GM23338 (cell line): ENCODE data around the gene C1QTNF1. TPM values are rescaled to one million over a fixed set of nuclear protein-coding genes. Genes with fewer than 3 reads are reported as not detected.

Source experiments
- ATAC-seq: fragments of 200-7000 bp; cut with Tn5 transposase; 3 replicates; pipeline ENCODE4 v1.9.1; 2020
- DNase-seq: peaks from one replicate; pipeline ENCODE4 v3.0.0-alpha.2; 2015; ENCODE audit warnings: low spot score
- H2AFZ ChIP-seq: fragments of 200-600 bp; sonication (generic); 2 replicates; pipeline ENCODE4 v1.8.0; 2016; ENCODE audit warnings: antibody characterized with exemption, mild to moderate bottlenecking, moderate library complexity
- H3F3A ChIP-seq: fragments of 200-600 bp; sonication (generic); replicated peaks from 2 replicates; pipeline ENCODE4 v1.8.0; 2017; ENCODE audit warnings: antibody characterized with exemption, mixed run types, low read depth
- H3K27ac ChIP-seq: fragments of 200-600 bp; sonication (generic); 2 replicates; pipeline ENCODE4 v1.6.1; 2016; ENCODE audit warnings: low read depth
- H3K27me3 ChIP-seq: fragments of 200-600 bp; sonication (generic); 2 replicates; pipeline ENCODE4 v1.8.0; 2016; ENCODE audit warnings: mild to moderate bottlenecking, mixed run types, moderate library complexity; ENCODE audit not compliant: insufficient read depth
- H3K36me3 ChIP-seq: fragments of 200-600 bp; sonication (generic); 2 replicates; pipeline ENCODE4 v1.8.0; 2016; ENCODE audit warnings: mild to moderate bottlenecking; ENCODE audit not compliant: insufficient read depth
- H3K4me1 ChIP-seq: fragments of 200-600 bp; sonication (generic); 2 replicates; pipeline ENCODE4 v1.8.0; 2016; ENCODE audit warnings: mild to moderate bottlenecking, moderate library complexity; ENCODE audit not compliant: insufficient read depth
- H3K4me2 ChIP-seq: fragments of 200-600 bp; sonication (generic); 2 replicates; pipeline ENCODE4 v1.7.1; 2017; ENCODE audit warnings: mixed run types
- H3K4me3 ChIP-seq: fragments of 200-600 bp; sonication (generic); 2 replicates; pipeline ENCODE4 v1.6.1; 2016; ENCODE audit warnings: mixed run types
- H3K79me2 ChIP-seq: fragments of 200-600 bp; sonication (generic); replicated peaks from 2 replicates; pipeline ENCODE4 v1.8.0; 2017; ENCODE audit warnings: mild to moderate bottlenecking; ENCODE audit not compliant: insufficient read depth
- H3K9me2 ChIP-seq: fragments of 200-600 bp; sonication (generic); 2 replicates; pipeline ENCODE4 v1.8.0; 2017; ENCODE audit not compliant: insufficient read depth
- H4K20me1 ChIP-seq: fragments of 200-600 bp; sonication (generic); replicated peaks from 2 replicates; pipeline ENCODE4 v1.8.0; 2017; ENCODE audit warnings: mild to moderate bottlenecking; ENCODE audit not compliant: insufficient read depth
- H3K27ac Mint-ChIP-seq: 2 replicates; pipeline ENCODE4 v1.8.0; 2020; ENCODE audit warnings: inconsistent platforms, mild to moderate bottlenecking, moderate library complexity, mixed read lengths
- H3K27me3 Mint-ChIP-seq: 3 replicates; pipeline ENCODE4 v1.8.0; 2022; ENCODE audit warnings: low read depth, mild to moderate bottlenecking, moderate library complexity, mixed read lengths, inconsistent platforms; ENCODE audit not compliant: insufficient read depth, poor library complexity
- H3K36me3 Mint-ChIP-seq: 3 replicates; pipeline ENCODE4 v1.8.0; 2021; ENCODE audit warnings: low read depth, mild to moderate bottlenecking, inconsistent platforms, moderate library complexity, mixed read lengths
- H3K4me1 Mint-ChIP-seq: 3 replicates; pipeline ENCODE4 v1.8.0; 2020; ENCODE audit warnings: mild to moderate bottlenecking, inconsistent platforms, mixed read lengths
- H3K4me3 Mint-ChIP-seq: 3 replicates; pipeline ENCODE4 v1.8.0; 2021; ENCODE audit warnings: moderate library complexity, mild to moderate bottlenecking, inconsistent platforms, mixed read lengths
- H3K9me3 Mint-ChIP-seq: 3 replicates; pipeline ENCODE4 v1.8.0; 2020; ENCODE audit warnings: moderate library complexity, mild to moderate bottlenecking, inconsistent platforms, mixed read lengths
- CREB1 ChIP-seq: fragments of 250-450 bp; sonication (Bioruptor Pico); IDR thresholded peaks from 2 replicates; pipeline ENCODE4 v1.5.0; 2020; ENCODE audit warnings: low read depth, mild to moderate bottlenecking, moderate library complexity
- EZH2 ChIP-seq: fragments of 200-600 bp; sonication (generic); IDR thresholded peaks from one replicate; pipeline ENCODE4 v1.8.0; 2017; ENCODE audit warnings: antibody characterized with exemption, mild to moderate bottlenecking, low read depth; ENCODE audit not compliant: unreplicated experiment
- EZH2phosphoT487 ChIP-seq: fragments of 200-600 bp; sonication (generic); IDR thresholded peaks from one replicate; pipeline ENCODE4 v1.8.1; 2018; ENCODE audit warnings: antibody characterized with exemption; ENCODE audit not compliant: unreplicated experiment
- JUNB ChIP-seq: IDR thresholded peaks from one replicate; pipeline ENCODE4 v1.6.1; 2016; ENCODE audit warnings: antibody characterized with exemption; ENCODE audit not compliant: unreplicated experiment
- NANOG ChIP-seq: IDR thresholded peaks from 2 replicates; pipeline ENCODE4 v1.6.1; 2016; ENCODE audit warnings: antibody characterized with exemption, borderline replicate concordance
- POLR2AphosphoS5 ChIP-seq: IDR thresholded peaks from 2 replicates; pipeline ENCODE4 v1.6.1; 2016; ENCODE audit warnings: antibody characterized with exemption, low read depth
- REST ChIP-seq: IDR thresholded peaks from one replicate; pipeline ENCODE4 v1.6.1; 2018; ENCODE audit warnings: antibody characterized with exemption; ENCODE audit not compliant: unreplicated experiment
- STAT1 ChIP-seq: IDR thresholded peaks from one replicate; pipeline ENCODE4 v1.6.1; 2016; ENCODE audit warnings: antibody characterized with exemption; ENCODE audit not compliant: unreplicated experiment
- ZNF114 ChIP-seq: fragments of 250-450 bp; sonication (Bioruptor Pico); IDR thresholded peaks from 2 replicates; pipeline ENCODE4 v1.5.0; 2020; ENCODE audit warnings: mild to moderate bottlenecking, moderate library complexity
- ZNF331 ChIP-seq: fragments of 250-450 bp; sonication (Bioruptor Pico); IDR thresholded peaks from 2 replicates; pipeline ENCODE4 v1.5.0; 2020; ENCODE audit warnings: low read depth, mild to moderate bottlenecking, moderate library complexity
- polyA plus RNA-seq: library from polyadenylated mRNA; unstranded; fragments of >200 nt; fragmentation: Nextera tagmentation; extraction: Ambion mirVana; gene quantifications from 2 replicates; pipeline ENCODE4 v1.2.1, GENCODE V29; 2016
- total RNA-seq: library from RNA; depleted of rRNA; stranded (reverse); fragments of >200 nt; shearing (Covaris generic); gene quantifications from 2 replicates; pipeline ENCODE4 v1.2.3, GENCODE V29; 2014
- TF ChIP-seq, protein P1 (sequence below): IDR thresholded peaks from 2 replicates; pipeline ENCODE4 v1.6.1; 2016; ENCODE audit warnings: antibody characterized with exemption
- TF ChIP-seq, protein P2 (sequence below): fragments of 250-450 bp; sonication (Bioruptor Pico); IDR thresholded peaks from 2 replicates; pipeline ENCODE4 v1.5.0; 2020; ENCODE audit warnings: mild to moderate bottlenecking, moderate library complexity
- TF ChIP-seq, protein P3 (sequence below), 2 experiments: fragments of 200-600 bp in 1 of 2; sonication (generic) in 1 of 2; conservative IDR thresholded peaks; 2 replicates each; pipeline versions ENCODE4 v1.5.1 to v1.6.1; 2016 to 2017; ENCODE audit warnings: antibody characterized with exemption in 2 of 2, low read depth in 2 of 2, mild to moderate bottlenecking in 2 of 2, moderate library complexity in 1 of 2

C1QTNF1 gene
- total and polyA plus RNA-seq, 2 experiments from 2014 or later: 1.1 to 1.9 TPM

GRCh38 chr17:79034931-79035485 lies 11.0 kb downstream of the C1QTNF1 start:
- Histone ChIP-seq H3K4me2 (no peak overlapping the region), H3F3A (no peaks in the 10 kb centered on the region), H3K36me3 (no peaks in the 10 kb centered on the region), H4K20me1 (no peaks in the 10 kb centered on the region), H3K4me1 (no peaks in the 10 kb centered on the region), H3K27ac (no peak overlapping the region), H2AFZ (no peak overlapping the region), H3K79me2 (no peaks in the 10 kb centered on the region), H3K9me2 (no peaks in the 10 kb centered on the region), H3K27me3 (no peaks in the 10 kb centered on the region), H3K4me3 (no peak overlapping the region)
- Mint-ChIP-seq H3K4me1 (peaks cover 5% of the 10 kb centered on the region), H3K4me3 (no peak overlapping the region), H3K27ac (no peak overlapping the region), H3K36me3 (no peaks in the 10 kb centered on the region), H3K9me3 (no peaks in the 10 kb centered on the region), H3K27me3 (peaks cover 12% of the 10 kb centered on the region)
- TF ChIP-seq, protein P1, sequence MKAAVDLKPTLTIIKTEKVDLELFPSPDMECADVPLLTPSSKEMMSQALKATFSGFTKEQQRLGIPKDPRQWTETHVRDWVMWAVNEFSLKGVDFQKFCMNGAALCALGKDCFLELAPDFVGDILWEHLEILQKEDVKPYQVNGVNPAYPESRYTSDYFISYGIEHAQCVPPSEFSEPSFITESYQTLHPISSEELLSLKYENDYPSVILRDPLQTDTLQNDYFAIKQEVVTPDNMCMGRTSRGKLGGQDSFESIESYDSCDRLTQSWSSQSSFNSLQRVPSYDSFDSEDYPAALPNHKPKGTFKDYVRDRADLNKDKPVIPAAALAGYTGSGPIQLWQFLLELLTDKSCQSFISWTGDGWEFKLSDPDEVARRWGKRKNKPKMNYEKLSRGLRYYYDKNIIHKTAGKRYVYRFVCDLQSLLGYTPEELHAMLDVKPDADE: no peak
- TF ChIP-seq REST: no peak
- no peak for TF ChIP-seq EZH2
- TF ChIP-seq STAT1: no peak
- no peak for TF ChIP-seq ZNF331 (CRISPR knock-in tag)
- TF ChIP-seq ZNF114 (CRISPR knock-in tag): no peak
- TF ChIP-seq POLR2AphosphoS5: no peak
- TF ChIP-seq JUNB: no peak
- no peak for TF ChIP-seq NANOG
- no peak for TF ChIP-seq CREB1
- no peak for TF ChIP-seq EZH2phosphoT487
- TF ChIP-seq, protein P2, sequence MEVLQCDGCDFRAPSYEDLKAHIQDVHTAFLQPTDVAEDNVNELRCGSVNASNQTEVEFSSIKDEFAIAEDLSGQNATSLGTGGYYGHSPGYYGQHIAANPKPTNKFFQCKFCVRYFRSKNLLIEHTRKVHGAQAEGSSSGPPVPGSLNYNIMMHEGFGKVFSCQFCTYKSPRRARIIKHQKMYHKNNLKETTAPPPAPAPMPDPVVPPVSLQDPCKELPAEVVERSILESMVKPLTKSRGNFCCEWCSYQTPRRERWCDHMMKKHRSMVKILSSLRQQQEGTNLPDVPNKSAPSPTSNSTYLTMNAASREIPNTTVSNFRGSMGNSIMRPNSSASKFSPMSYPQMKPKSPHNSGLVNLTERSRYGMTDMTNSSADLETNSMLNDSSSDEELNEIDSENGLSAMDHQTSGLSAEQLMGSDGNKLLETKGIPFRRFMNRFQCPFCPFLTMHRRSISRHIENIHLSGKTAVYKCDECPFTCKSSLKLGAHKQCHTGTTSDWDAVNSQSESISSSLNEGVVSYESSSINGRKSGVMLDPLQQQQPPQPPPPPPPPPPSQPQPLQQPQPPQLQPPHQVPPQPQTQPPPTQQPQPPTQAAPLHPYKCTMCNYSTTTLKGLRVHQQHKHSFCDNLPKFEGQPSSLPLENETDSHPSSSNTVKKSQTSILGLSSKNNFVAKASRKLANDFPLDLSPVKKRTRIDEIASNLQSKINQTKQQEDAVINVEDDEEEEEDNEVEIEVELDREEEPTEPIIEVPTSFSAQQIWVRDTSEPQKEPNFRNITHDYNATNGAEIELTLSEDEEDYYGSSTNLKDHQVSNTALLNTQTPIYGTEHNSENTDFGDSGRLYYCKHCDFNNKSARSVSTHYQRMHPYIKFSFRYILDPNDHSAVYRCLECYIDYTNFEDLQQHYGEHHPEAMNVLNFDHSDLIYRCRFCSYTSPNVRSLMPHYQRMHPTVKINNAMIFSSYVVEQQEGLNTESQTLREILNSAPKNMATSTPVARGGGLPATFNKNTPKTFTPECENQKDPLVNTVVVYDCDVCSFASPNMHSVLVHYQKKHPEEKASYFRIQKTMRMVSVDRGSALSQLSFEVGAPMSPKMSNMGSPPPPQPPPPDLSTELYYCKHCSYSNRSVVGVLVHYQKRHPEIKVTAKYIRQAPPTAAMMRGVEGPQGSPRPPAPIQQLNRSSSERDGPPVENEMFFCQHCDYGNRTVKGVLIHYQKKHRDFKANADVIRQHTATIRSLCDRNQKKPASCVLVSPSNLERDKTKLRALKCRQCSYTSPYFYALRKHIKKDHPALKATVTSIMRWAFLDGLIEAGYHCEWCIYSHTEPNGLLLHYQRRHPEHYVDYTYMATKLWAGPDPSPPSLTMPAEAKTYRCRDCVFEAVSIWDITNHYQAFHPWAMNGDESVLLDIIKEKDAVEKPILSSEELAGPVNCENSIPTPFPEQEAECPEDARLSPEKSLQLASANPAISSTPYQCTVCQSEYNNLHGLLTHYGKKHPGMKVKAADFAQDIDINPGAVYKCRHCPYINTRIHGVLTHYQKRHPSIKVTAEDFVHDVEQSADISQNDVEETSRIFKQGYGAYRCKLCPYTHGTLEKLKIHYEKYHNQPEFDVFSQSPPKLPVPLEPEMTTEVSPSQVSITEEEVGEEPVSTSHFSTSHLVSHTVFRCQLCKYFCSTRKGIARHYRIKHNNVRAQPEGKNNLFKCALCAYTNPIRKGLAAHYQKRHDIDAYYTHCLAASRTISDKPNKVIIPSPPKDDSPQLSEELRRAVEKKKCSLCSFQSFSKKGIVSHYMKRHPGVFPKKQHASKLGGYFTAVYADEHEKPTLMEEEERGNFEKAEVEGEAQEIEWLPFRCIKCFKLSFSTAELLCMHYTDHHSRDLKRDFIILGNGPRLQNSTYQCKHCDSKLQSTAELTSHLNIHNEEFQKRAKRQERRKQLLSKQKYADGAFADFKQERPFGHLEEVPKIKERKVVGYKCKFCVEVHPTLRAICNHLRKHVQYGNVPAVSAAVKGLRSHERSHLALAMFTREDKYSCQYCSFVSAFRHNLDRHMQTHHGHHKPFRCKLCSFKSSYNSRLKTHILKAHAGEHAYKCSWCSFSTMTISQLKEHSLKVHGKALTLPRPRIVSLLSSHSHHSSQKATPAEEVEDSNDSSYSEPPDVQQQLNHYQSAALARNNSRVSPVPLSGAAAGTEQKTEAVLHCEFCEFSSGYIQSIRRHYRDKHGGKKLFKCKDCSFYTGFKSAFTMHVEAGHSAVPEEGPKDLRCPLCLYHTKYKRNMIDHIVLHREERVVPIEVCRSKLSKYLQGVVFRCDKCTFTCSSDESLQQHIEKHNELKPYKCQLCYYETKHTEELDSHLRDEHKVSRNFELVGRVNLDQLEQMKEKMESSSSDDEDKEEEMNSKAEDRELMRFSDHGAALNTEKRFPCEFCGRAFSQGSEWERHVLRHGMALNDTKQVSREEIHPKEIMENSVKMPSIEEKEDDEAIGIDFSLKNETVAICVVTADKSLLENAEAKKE: no peak
- TF ChIP-seq, protein P3, sequence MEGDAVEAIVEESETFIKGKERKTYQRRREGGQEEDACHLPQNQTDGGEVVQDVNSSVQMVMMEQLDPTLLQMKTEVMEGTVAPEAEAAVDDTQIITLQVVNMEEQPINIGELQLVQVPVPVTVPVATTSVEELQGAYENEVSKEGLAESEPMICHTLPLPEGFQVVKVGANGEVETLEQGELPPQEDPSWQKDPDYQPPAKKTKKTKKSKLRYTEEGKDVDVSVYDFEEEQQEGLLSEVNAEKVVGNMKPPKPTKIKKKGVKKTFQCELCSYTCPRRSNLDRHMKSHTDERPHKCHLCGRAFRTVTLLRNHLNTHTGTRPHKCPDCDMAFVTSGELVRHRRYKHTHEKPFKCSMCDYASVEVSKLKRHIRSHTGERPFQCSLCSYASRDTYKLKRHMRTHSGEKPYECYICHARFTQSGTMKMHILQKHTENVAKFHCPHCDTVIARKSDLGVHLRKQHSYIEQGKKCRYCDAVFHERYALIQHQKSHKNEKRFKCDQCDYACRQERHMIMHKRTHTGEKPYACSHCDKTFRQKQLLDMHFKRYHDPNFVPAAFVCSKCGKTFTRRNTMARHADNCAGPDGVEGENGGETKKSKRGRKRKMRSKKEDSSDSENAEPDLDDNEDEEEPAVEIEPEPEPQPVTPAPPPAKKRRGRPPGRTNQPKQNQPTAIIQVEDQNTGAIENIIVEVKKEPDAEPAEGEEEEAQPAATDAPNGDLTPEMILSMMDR (conservative IDR thresholded peaks at IDR 0.05; ENCODE audit: low read depth in 2 of 2): no peak
- DNase-seq (no peak), ATAC-seq (no peak)
